Stimulated activated CD8-positive, alpha-beta memory T cell treated with anti-CD3 and anti-CD28 coated beads, Interleukin-15, amount 100 ng/mL, for 1 hour (primary cell): ENCODE results near the gene COX5A.
"Not testable (repeated sequence)": the region's sequence is repeated elsewhere in the genome, so short reads cannot be mapped to it uniquely, and the experiment has no call there.

Experiments
- DNase-seq: peaks from one replicate; pipeline ENCODE4 v3.0.0-alpha.2; 2020; ENCODE audit warnings: low read depth

The COX5A gene

DNA sequence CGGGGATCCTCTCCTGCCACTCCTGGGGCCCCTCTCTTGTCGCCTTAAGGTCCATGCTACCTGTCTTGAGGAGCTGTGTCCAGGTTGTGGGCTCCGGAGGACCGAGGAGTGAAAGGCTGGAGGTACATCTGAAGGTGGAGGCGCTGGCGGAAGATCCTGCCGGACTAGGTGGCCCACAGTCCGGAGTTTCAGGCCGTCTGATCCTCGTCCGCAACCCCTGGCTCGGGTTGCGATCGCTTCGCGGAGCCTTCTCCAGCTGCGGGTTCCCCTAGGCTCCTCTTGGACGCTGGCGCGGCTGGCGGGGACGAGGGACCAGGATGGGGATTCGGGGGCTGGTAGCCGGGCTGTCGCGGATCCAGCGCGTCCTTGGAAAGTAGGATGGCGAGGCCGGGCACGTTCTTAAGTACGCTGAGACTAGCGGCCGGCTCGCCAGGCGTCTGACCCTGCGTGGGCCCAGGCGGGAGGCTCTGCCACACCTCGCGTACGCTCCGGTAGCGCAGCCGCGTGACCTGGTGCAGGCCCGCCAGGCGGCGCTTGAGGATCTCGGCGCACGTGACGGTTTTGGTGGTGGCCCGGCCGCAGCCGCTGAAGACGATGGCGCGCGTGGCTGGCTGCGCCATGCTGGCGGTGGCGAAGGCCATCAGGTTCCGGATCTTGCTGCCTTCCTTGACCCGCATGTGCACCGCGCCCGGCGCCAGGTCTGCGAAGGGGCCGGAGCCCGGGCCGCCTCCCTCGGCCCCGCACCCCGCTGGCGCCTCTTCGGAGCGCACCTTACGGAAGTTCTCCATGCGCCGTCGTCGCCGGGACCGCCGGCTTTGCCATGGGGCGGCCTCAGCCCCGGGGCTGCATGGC is 18.1 kb upstream of the COX5A start:
- peak; percentile 15 for DNase-seq

DNA sequence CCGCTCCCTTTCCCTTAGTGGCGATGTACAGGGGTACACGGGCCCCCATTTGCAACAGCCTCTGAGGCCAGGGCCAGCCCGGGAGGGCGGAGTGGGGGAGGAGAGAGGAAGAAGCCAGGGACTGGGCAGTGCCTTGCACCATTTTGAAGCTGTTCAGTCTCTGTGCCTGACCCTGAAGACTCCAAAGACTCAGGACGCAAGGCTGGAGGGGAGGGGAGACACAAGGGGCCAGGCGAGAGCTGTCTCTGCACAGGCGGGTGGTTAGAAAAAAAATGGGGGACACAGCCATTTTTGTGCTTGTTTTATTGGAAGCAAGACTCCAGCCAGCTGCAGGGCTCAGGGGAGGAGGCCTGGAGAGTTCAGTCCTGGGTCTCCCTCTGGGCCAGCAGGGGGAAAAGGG is 17.1 kb upstream of the COX5A start:
- DNase-seq = no peak

DNA sequence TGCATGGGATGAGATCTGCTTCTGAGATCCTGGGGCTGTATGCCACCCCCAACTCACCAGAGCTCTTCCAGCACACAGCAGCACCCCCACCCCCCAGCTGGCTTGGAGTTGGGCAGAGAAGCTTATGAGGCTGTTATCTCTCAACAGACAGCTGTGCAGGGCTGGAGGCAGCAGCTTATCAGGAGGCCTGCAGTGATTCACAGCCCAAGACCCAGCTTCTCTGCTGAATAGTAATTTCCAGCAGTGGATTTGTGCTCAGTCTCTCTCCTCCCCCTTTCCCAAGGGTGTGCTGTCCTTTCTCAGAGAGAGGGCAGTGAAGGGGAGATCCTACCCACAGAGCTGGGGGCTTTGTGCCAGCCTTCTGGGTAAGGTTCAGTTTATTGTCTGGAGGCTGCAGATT is 16.6 kb upstream of the COX5A start:
- no peak for DNase-seq

DNA sequence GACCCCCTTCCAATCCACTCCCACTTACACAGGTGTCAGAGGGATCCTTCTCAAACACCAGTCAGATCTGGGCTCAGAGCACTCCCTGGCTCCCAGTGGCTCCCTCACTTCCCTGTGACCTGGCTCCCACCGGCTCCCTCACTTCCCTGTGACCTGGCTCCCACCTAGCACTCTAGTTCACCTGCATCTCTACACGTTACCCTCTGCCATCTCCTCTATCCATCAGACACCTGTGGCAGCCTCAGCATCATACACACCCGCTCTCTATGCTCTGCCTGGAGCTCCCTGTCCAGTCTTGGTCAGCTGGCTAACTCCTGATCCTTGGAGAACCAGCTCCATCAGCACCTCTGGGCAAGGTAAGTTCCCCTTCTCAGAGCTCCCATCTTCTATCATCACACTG is 13.1 kb upstream of the COX5A start:
- no peak for DNase-seq

DNA sequence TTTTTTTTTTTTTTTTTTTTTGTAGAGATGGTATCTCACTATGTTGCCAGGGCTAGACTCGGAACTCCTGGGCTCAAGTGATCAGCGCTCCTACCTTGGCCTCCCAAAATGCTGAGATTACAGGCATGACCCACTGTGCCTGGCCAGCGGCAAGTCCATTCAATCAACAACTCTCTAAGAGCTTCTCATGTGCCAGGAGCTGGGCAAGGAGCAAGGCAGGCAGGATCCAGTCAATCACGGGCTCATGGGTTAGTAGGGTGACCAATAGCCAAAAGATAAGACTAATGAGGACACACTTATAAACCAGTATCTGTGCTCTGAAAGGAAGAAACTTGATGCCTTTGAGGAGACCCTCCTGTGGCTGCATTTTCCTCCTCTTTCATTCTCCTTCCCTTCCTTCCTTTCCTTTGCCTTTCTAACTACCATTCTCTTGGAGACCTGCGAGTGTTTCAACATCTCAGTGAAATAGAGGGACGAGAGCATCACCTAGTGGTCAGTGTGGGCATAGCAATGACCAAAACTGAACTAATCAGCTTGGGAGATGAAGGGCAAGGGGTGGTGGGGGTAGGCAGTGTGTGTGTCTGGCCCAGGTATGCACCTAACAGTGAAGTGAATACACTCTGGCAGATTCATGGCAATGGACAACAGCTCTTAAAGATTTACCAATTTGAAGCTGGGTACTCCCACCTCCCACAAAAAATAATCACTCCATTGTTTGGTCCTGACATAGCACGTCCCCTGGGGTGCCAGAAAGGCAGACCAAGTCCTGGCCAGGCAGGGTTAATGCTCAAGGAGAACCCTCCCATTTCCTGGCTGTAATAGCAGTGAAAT is 12.4 kb upstream of the COX5A start:
- DNase-seq = peak; percentile 80

DNA sequence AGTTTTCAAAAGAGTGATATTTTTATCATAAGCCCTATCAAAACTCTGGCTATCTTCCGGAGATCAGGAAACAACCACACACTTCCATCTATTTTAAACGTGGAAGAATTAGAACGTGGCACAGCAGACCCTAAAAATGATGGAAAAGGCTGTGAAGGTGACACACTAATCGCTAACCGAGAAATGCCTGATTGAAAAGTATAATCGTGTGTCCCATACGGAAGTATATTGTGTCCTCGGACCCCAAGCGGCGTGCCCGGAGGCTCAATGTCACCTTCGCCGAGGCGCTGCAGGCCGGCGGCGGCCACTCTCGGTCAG is 642 bp downstream of the COX5A start:
- no peak for DNase-seq

DNA sequence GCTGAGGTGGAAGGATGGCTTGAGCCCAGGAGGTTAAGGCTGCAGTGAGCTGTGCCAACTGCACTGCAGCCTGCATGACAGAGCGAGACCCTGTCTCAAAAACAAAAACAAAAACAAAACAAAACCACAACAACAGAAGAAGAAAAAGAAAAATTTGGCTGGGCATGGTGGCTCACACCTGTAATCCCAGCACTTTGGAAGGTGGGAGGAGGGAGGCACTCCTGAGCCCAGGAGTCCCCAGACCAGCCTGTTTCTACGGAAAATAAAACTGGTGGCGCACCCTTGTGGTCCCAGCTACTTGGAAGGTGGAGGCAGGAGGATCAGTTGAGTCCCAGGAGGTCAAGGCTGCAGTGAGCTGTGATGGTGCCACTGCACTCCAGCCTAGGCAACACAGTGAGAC is 2.7 kb downstream of the COX5A start:
- not testable (repeated sequence) for DNase-seq

DNA sequence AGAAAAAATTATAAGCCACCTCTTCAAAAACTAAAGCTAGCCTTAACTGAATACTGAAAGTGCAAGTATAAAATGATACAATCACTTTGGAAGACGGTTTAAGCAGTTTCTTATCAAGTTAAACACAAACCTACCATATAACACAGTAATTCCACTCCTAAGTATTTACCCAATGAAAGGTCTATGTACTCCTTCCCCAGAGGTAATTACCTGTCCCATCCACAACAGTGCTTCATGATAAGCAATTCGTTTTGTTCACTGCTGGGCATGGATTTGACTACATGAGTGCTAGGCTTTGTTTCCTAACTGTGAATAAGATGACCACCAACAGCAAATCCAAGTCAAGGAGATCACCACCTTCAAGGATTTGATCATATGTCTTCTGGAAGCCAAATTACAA is 4.3 kb downstream of the COX5A start:
- no peak for DNase-seq

DNA sequence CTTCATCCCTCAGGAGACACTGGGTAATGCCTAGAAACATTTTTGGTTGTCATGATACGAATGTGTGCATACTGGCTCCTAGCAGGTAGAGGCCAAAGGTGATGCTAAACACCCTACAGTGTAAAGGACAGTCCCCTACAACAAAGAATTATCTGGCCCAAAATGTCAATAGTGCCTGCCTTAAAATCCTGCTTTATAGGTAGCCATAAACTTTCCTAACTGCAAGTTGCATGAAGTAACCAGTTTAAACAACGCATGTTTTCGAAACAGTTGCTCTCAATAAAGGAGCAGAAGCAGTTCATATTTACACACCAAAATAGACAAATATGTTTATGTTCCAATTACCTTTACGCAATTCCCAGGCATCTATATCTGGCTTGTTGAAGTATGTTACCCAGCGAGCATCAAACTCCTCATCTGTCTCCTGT is 9.1 kb downstream of the COX5A start:
- DNase-seq = no peak

DNA sequence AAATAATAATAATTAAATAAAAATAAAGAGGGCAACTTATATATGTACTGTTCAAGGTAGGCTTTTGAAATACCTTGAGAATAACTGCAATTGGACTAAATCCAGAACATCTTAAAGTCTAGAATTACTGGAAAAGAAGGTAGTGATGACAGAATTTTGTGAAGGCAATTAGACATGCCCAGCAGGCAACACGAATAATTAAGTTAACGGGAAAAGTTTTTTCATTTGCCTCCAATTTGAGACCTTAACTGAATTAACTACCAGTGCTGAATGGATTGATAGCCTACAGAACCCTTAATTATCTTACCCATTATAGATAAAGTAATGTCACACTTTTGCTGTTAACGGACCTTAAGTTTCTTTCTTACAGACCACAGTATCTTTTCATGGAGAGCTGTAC is 13.3 kb downstream of the COX5A start:
- DNase-seq = no peak

DNA sequence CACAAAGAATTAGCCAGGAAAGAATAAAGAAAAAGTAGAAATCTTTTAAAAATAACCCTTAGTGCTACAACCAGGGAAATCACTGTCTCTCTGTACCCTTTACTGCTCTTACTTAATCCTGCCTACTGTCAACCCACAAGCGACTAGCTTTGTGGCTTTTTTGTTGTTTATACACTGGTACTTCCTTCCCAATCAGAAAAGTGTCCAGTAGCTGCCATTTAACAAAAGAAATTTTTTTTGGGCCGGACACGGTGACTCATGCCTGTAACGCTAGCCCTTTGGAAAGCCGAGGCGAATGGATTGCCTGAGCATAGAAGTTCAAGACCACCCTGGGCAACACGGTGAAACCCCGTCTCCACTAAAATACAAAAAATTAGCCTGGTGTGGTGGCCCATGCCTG is 17.4 kb downstream of the COX5A start:
- DNase-seq = no peak

DNA sequence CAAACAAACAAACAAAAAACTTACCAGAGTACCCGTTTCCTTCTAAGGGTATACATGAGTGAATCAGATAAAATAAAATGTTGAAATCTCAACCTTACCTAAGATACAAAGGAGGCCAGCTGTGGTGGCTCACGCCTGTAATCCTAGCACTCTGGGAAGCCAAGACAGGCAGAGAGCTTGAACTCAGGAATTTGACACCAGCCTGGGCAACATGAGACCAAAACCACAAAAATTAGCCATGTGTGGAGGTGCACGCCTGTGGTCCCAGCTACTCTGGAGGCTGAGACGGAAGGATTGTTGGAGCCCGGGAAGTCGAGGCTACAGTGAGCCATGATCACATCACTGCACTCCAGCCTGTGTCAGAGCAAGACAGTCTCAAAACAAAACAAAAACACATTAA is 20.2 kb downstream of the COX5A start:
- DNase-seq = no peak

DNA sequence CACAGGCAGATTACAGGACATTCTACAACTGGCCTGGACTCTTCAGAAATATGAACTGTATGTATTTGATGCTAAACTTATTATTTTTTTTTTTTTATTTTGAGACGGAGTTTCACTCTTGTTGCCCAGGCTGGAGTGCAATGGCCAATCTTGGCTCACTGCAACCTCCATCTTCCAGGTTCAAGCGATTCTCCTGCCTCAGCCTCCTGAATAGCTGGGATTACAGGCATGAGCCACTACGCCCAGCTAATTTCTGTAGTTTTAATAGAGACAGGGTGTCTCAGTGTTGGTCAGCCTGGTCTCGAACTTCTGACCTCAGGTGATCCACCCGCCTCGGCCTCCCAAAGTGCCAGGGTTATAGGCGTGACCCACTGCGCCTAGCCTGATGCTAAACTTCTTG is 24.1 kb downstream of the COX5A start:
- not testable (repeated sequence) for DNase-seq

DNA sequence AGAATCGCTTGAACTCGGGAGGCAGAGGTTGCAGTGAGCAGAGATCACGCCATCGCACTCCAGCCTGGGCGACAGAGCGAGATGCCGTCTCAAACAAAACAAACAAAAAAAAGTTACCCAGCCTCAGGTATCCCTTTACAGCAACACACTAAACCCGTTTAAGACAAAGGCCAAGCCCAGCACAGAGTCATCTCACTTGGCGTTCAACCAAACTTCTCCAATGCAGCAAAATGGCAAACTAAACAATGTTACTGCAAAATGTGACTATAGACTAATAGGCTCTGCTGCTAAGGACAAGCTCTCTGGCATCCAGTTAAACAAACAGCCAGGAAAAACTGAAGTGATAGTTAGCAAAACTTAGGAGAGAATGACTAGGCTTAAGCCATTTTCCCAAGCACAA is 24.8 kb downstream of the COX5A start:
- no peak for DNase-seq

DNA sequence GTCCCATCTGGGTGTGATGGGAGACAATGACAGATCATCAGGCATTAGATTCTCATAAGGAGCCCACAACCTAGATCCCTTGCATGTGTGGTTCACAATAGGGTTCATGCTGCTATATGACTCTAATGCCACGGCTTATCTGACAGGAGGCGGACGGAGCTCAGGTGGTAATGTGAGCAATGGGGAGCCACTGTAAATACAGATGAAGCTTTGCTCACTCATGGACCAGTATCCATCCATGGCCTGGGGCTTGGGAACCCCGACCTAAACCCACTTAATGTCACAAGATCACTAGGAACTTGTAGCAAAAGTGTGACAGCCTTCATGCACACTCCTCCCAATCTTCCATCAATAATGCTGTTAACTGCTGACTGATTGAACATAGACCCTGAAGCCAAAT is 29.2 kb downstream of the COX5A start:
- no peak for DNase-seq

DNA sequence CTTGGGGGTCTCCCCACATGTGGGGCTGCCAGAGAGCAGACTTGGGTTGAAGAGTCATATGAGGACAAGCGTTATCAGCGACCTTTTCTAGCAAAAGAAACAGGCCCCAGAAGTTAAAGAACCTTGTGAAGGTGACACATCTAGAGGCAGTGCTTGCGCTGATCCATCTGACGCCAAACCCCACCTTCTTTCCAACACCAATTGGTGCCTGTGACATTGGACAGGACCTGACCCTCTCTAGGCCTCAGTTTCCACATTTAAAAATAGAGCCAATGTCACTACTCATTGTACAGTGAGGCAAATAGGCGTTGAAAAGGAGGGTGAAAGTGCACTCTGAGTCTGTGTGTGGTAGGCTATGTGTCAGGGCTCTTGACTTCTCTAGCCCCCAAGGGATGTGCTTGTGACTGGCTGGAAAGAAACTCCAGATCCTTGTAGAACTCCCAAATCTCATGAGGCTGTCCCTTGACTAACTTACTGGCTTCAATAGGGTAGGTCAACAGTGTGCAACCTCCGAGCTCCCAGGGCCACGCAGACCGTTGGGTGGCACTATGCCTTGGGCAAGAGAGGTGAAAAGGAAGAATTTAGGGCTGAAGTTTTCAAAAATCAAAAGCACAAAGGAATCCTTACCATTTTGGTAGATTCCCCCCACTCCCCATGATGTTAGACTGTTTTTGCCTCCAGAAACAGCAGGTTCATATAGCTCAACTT is 30.6 kb downstream of the COX5A start:
- DNase-seq = no peak

DNA sequence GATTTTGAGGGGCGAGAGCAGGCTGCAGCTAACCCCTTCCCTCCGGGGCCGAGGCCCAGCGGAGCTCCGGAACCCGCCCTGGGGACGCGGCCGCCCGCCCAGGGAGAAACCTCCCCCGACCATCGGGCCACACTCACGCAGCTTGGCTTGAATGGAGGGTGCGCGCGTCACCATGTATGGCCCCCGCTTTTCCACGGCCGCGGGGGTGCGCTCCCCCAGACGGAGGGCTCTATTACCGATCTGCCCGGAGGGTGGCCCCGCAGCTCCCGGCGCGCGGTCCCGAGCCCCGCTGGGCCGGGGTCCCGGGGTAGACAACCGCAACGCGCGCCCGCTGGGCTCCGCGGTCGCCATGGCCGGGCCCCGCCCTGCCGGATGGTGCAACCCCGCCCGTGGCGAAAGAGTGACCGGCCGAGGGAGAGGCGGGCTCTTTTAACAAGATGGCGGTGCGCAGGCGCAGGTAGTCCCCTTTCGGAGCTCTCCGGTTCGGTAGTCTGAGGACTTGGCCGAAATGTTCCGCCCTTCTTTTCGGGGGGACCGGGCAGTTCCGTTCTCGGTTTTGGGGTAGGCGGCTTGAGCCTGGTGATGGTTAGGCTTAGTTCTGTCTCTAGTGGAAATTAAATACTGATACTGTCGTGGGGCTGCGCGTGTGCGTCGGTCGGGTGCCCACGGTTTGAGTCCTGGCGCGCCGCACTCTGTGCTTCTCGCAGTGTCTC is 31.3 kb downstream of the COX5A start, which contains the start of gene FAM219B:
TSS of gene FAM219B (minus strand) at position 402 of the 713 bp plus-strand sequence. CDS start at position 351, 51 bp downstream.
- DNase-seq = peak; percentile 56

DNA sequence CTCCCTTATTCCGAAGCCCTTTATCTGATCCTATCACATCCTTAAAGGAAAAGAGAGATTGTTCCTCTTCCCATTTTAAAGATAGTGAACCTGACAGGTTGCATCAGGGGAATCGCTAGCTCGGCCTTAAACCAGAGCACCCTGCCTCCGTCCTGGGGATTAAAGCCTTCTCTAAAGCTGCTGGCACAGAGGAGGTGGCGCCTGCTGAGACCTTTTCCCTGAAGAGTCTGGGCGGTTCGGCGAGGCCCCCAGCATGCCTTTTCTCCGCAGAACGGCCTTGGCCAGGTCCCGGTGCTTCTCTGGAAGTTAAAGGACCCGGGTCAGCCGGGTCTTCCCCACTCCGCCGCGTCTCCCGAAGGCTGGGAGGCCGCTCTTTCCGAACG is 31.8 kb downstream of the COX5A start:
- DNase-seq = peak; percentile 8

DNA sequence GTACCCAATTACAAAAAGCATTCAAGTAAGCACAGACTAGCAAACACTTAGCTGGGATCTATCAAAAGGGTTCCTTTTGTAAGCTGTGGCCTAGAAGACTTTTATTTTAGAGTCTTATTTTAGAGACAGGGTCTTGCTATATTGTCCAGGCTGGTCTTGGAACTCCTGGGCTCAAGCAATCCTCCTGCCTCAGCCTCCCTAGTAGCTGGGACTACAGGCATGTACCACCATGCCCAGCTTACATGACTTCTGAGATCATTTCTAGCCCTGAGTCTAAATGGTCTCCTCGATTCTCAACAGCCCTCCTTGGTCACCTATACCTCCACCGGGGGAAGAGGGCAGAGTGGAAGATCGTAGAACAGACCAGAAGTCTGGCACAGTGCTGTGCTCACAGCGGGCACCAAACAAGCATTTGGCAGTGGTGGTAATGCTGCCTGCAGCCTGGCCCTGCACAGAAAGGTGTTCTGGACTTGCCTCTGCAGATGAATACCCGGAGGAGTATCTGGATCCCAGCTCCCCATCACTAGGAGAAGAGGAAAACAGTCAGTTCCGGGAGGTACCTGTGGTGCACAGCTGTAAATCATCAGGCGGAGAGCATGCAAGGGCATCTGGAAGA is 33.6 kb downstream of the COX5A start:
- no peak for DNase-seq

DNA sequence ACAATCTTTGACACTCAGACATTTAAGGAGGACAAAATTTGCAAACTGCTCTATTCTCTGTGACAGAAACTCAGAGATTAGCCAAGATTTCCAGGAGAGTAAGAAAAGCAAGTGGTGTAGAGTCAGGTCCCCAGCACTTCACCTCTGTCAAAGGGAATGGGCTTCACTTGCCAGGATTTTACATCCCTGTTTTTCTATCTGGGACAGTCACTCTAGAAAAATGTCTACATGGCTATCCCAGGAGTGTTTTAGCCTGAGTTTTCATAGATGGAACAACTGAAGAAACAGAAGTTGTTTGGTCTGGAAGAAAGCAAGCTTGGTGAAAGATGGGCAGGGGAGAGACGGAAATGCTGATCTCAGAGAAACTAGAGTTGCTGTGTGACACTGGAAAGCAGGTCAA is 34.2 kb downstream of the COX5A start:
- DNase-seq = no peak

DNA sequence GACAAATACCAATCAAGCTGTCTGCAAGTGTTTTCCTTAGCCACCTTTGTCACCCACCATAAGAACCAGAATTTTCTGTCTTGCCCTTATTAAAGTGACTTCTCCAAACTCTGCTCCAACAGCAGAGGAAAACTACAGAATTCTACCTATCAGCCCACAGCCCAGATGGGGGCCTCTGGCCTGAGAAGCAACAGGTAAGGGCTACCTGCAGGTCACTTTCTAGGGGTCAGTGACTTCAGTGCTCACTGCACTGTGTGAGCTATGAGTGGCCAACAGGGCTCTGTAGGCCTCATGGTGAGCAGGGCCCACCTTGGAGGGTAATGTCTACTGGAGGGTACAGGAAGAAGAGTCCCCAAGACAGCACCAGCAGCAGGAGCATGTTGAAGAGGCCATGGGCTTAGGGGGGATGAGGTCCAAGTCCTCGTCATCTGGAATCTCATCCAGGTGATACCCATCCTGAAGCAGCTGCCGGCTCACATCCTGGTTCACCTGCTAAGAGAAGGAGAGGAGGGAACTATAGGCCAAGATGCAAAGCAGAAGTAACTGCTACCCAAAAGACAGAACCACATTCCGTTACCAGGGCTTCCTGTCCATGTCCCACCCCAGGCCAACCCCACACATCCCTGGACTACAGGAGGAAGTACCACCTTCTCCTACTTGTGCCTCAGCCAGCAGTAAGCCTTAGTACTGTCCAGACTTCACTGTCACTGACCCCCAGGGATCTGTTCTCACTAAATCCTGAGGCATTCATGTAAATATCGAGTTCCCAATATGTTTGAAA is 35.4 kb downstream of the COX5A start:
- DNase-seq = no peak
